Activated T-cell treated with anti-CD3 and anti-CD28 coated beads, Interleukin-2, amount 50 U/mL, for 72 hours (primary cell): ENCODE measurements around the gene IFT88. TPM values are rescaled to one million over a fixed set of nuclear protein-coding genes. Genes with fewer than 3 reads are reported as not detected.
"Not testable (repeated sequence)": the region's sequence is repeated elsewhere in the genome, so short reads cannot be mapped to it uniquely, and the experiment has no call there.

Experiments
- ATAC-seq, 2 donors: fragments of 150-1000 bp; cut with Tn5 transposase; replicated peaks in 1 of 2; 2 replicates each; pipeline ENCODE4 v1.10.0; 2021; ENCODE audit warnings: moderate library complexity in 2 of 2, mild to moderate bottlenecking in 1 of 2
- DNase-seq, 2 donors: peaks; one replicate each; pipeline ENCODE4 v3.0.0; 2021 to 2022; ENCODE audit warnings: mixed read lengths in 1 of 2
- H3K27ac Mint-ChIP-seq: one replicate; pipeline ENCODE4 v1.8.0; 2022; ENCODE audit warnings: mild to moderate bottlenecking, moderate library complexity, mixed read lengths
- H3K27me3 Mint-ChIP-seq: one replicate; pipeline ENCODE4 v1.8.0; 2022; ENCODE audit warnings: low read depth, mixed read lengths
- H3K36me3 Mint-ChIP-seq, 2 donors: one replicate each; pipeline ENCODE4 v1.8.0; 2022; ENCODE audit warnings: mixed read lengths in 2 of 2, mild to moderate bottlenecking in 1 of 2; ENCODE audit not compliant: insufficient read depth in 2 of 2
- H3K4me1 Mint-ChIP-seq: one replicate; pipeline ENCODE4 v1.8.0; 2022; ENCODE audit warnings: low read depth, mixed read lengths
- H3K4me3 Mint-ChIP-seq, 2 donors: one replicate each; pipeline ENCODE4 v1.8.0; 2022; ENCODE audit warnings: mild to moderate bottlenecking in 2 of 2, mixed read lengths in 2 of 2, moderate library complexity in 2 of 2
- H3K9me3 Mint-ChIP-seq, 2 donors: one replicate each; pipeline ENCODE4 v1.8.0; 2022; ENCODE audit warnings: mixed read lengths in 2 of 2
- total RNA-seq, 2 donors: library from RNA; stranded (reverse); gene quantifications; one replicate each; pipeline ENCODE4 v1.2.3, GENCODE V29; 2022

Gene IFT88
- total RNA-seq, 2 donors from 2014 or later, result 5.0 to 5.5 TPM

- Mint-ChIP-seq H3K9me3 (no peaks in the 10 kb centered on the region), H3K27ac (no peak overlapping the region)
Measured at GRCh38 chr13:20671789-20672188, 104.8 kb downstream of the IFT88 start.

GRCh38 chr13:20672772-20673171 is 105.8 kb downstream of the IFT88 start:
- no peaks in the 10 kb centered on the region for H3K27me3 Mint-ChIP-seq
- ATAC-seq, result no peak

More at GRCh38 chr13:20671789-20672188, 104.8 kb downstream of the IFT88 start:
- no peak for ATAC-seq
- DNase-seq, result no peak
- H3K4me1 Mint-ChIP-seq, result no peaks in the 10 kb centered on the region
- no peaks in the 10 kb centered on the region for H3K36me3 Mint-ChIP-seq
- no peak overlapping the region for H3K4me3 Mint-ChIP-seq
- no peaks in the 10 kb centered on the region for H3K27me3 Mint-ChIP-seq

GRCh38 chr13:20673715-20674114 is 106.8 kb downstream of the IFT88 start:
- Mint-ChIP-seq H3K27ac (peak overlapping the region; percentile 2), H3K36me3 (no peaks in the 10 kb centered on the region), H3K4me1 (no peaks in the 10 kb centered on the region), H3K9me3 (no peaks in the 10 kb centered on the region), H3K27me3 (no peaks in the 10 kb centered on the region), H3K4me3 (no peak overlapping the region)
- DNase-seq (no peak), ATAC-seq (no peak)

More at GRCh38 chr13:20672772-20673171, 105.8 kb downstream of the IFT88 start:
- Mint-ChIP-seq H3K9me3 (no peaks in the 10 kb centered on the region), H3K4me3 (no peak overlapping the region), H3K27ac (no peak overlapping the region), H3K36me3 (no peaks in the 10 kb centered on the region), H3K4me1 (no peaks in the 10 kb centered on the region)
- DNase-seq, result no peak

GRCh38 chr13:20676213-20676612 is 109.3 kb downstream of the IFT88 start:
- DNase-seq (no peak), ATAC-seq (no peak)
- Mint-ChIP-seq H3K4me3 (no peak overlapping the region), H3K27ac (no peak overlapping the region), H3K27me3 (no peaks in the 10 kb centered on the region), H3K4me1 (no peaks in the 10 kb centered on the region), H3K9me3 (no peaks in the 10 kb centered on the region), H3K36me3 (no peaks in the 10 kb centered on the region)

- not testable (repeated sequence) for H3K27ac Mint-ChIP-seq, H3K9me3 Mint-ChIP-seq, ATAC-seq, H3K4me1 Mint-ChIP-seq, H3K27me3 Mint-ChIP-seq, H3K36me3 Mint-ChIP-seq, H3K4me3 Mint-ChIP-seq, DNase-seq
Measured at GRCh38 chr13:20678606-20679005, 111.6 kb downstream of the IFT88 start.

GRCh38 chr13:20679879-20680278 is 112.9 kb downstream of the IFT88 start:
- H3K27ac Mint-ChIP-seq, result no peak overlapping the region
- H3K4me3 Mint-ChIP-seq, result no peak overlapping the region
- H3K36me3 Mint-ChIP-seq, result no peaks in the 10 kb centered on the region
- H3K9me3 Mint-ChIP-seq, result no peaks in the 10 kb centered on the region
- DNase-seq (no peak), ATAC-seq (no peak)
- no peaks in the 10 kb centered on the region for H3K4me1 Mint-ChIP-seq
- no peaks in the 10 kb centered on the region for H3K27me3 Mint-ChIP-seq

- Mint-ChIP-seq H3K9me3 (no peaks in the 10 kb centered on the region), H3K27me3 (no peaks in the 10 kb centered on the region), H3K27ac (no peak overlapping the region), H3K4me3 (no peak overlapping the region), H3K4me1 (no peaks in the 10 kb centered on the region), H3K36me3 (no peaks in the 10 kb centered on the region)
- ATAC-seq (no peak), DNase-seq (no peak)
Measured at GRCh38 chr13:20680416-20681080, 113.6 kb downstream of the IFT88 start.

GRCh38 chr13:20681481-20681880 is 114.5 kb downstream of the IFT88 start:
- H3K27me3 Mint-ChIP-seq, ATAC-seq, DNase-seq, H3K36me3 Mint-ChIP-seq, H3K9me3 Mint-ChIP-seq, H3K4me3 Mint-ChIP-seq, H3K27ac Mint-ChIP-seq, H3K4me1 Mint-ChIP-seq: not testable (repeated sequence)

- H3K36me3 Mint-ChIP-seq, result no peaks in the 10 kb centered on the region
- H3K4me3 Mint-ChIP-seq, result no peak overlapping the region
- H3K27ac Mint-ChIP-seq, result no peak overlapping the region
- DNase-seq (no peak), ATAC-seq (no peak)
- H3K9me3 Mint-ChIP-seq, result no peaks in the 10 kb centered on the region
- no peaks in the 10 kb centered on the region for H3K4me1 Mint-ChIP-seq
- no peaks in the 10 kb centered on the region for H3K27me3 Mint-ChIP-seq
Measured at GRCh38 chr13:20682061-20682460, 115.1 kb downstream of the IFT88 start.

GRCh38 chr13:20684041-20684440 is 117.1 kb downstream of the IFT88 start:
- Mint-ChIP-seq H3K27me3 (no peaks in the 10 kb centered on the region), H3K9me3 (no peaks in the 10 kb centered on the region), H3K36me3 (no peaks in the 10 kb centered on the region), H3K4me3 (no peak overlapping the region), H3K4me1 (no peaks in the 10 kb centered on the region), H3K27ac (no peak overlapping the region)
- ATAC-seq (no peak), DNase-seq (no peak)

- H3K4me1 Mint-ChIP-seq, result no peaks in the 10 kb centered on the region
- H3K36me3 Mint-ChIP-seq, result no peaks in the 10 kb centered on the region
- DNase-seq, result no peak
- H3K9me3 Mint-ChIP-seq, result no peaks in the 10 kb centered on the region
- ATAC-seq, result no peak
- H3K27ac Mint-ChIP-seq, result no peak overlapping the region
- H3K4me3 Mint-ChIP-seq, result no peak overlapping the region
- no peaks in the 10 kb centered on the region for H3K27me3 Mint-ChIP-seq
Measured at GRCh38 chr13:20684546-20684945, 117.6 kb downstream of the IFT88 start.

GRCh38 chr13:20685092-20685491 is 118.1 kb downstream of the IFT88 start:
- Mint-ChIP-seq H3K27ac (no peak overlapping the region), H3K27me3 (no peaks in the 10 kb centered on the region), H3K9me3 (no peaks in the 10 kb centered on the region), H3K4me1 (no peaks in the 10 kb centered on the region), H3K4me3 (no peak overlapping the region), H3K36me3 (no peaks in the 10 kb centered on the region)
- DNase-seq (no peak), ATAC-seq (no peak)

- ATAC-seq (no peak), DNase-seq (no peak)
- Mint-ChIP-seq H3K4me3 (no peak overlapping the region), H3K9me3 (no peaks in the 10 kb centered on the region), H3K27ac (no peak overlapping the region), H3K4me1 (no peaks in the 10 kb centered on the region), H3K27me3 (no peaks in the 10 kb centered on the region), H3K36me3 (no peaks in the 10 kb centered on the region)
Measured at GRCh38 chr13:20686167-20686566, 119.2 kb downstream of the IFT88 start.

GRCh38 chr13:20686863-20687579 is 120.1 kb downstream of the IFT88 start:
- H3K4me1 Mint-ChIP-seq, result no peaks in the 10 kb centered on the region

More at GRCh38 chr13:20686863-20687579, 120.1 kb downstream of the IFT88 start:
- Mint-ChIP-seq H3K4me3 (no peak overlapping the region), H3K36me3 (no peaks in the 10 kb centered on the region), H3K9me3 (no peaks in the 10 kb centered on the region), H3K27me3 (no peaks in the 10 kb centered on the region), H3K27ac (no peak overlapping the region)
- no peak for ATAC-seq
- DNase-seq, result no peak
